Right kidney (tissue), 1 donor: ENCODE results near the gene IGSF10.

Source experiments
- DNase-seq: peaks from one replicate; pipeline ENCODE4 v3.0.0-alpha.2; 2016

Gene IGSF10

DNA sequence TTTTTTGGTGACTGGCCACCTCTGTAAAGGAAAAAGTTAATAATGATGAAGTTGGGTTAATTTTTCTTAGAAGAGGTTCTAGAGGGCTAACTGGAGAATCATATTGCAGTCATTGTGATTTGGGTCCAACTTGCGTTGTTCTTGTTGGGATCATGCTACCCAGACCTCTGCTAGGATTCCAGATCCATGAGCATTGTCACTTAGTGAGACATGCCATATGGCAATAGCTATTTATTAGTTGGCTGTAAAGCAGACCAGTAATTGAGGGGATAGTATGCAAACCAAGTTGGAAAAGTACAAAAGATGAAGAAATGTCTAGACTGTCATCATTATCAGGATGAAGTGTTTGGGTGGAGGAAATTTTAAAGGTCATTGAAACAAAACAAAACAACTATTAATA is 45.6 kb downstream of the IGSF10 start:
- DNase-seq = no peak

DNA sequence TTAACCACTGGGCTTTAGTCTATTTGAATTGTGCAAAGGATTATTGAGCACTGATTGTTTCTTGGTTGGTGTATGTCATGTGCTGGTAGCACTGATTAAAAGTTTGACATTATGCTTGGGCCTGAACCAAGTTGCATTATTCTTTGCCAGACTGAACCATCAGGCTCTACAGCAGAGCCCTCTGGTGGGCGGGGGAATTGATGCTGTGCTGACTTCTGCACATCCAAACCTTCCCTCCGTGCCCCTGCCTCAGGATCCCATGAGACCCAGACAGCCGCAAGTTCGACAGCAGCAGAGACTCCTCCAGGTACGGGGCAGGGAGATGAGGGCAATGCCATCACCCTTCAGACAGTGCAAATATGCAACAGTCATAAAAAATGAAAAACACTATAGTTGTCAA is 47.9 kb downstream of the IGSF10 start:
- DNase-seq = no peak
